HPDE6-E6E7 (cell line): ENCODE results near the gene ZNF236.

Source experiments
- DNase-seq: peaks from one replicate; pipeline ENCODE4 v3.0.0; 2011; ENCODE audit warnings: missing footprints; ENCODE audit errors: extremely low spot score

The ZNF236 gene

GRCh38 chr18:76972846-76973519 is 150.6 kb downstream of the ZNF236 start:
- DNase-seq, result no peak

GRCh38 chr18:76973520-76974266 is 151.3 kb downstream of the ZNF236 start:
- DNase-seq, result no peak

- DNase-seq, result no peak
Observed at GRCh38 chr18:76974386-76974785, 152.0 kb downstream of the ZNF236 start.

- no peak for DNase-seq
Observed at GRCh38 chr18:76975577-76976110, 153.3 kb downstream of the ZNF236 start.

- no peak for DNase-seq
Observed at GRCh38 chr18:76977108-76977621, 154.8 kb downstream of the ZNF236 start.

- no peak for DNase-seq
Observed at GRCh38 chr18:76977684-76978232, 155.4 kb downstream of the ZNF236 start.

GRCh38 chr18:76978616-76979015 is 156.3 kb downstream of the ZNF236 start:
- DNase-seq, result no peak

GRCh38 chr18:76979111-76979751 is 156.9 kb downstream of the ZNF236 start:
- DNase-seq, result no peak

- no peak for DNase-seq
Observed at GRCh38 chr18:76979906-76980305, 157.5 kb downstream of the ZNF236 start.

- DNase-seq, result no peak
Observed at GRCh38 chr18:76980663-76981395, 158.5 kb downstream of the ZNF236 start.

- no peak for DNase-seq
Observed at GRCh38 chr18:76981396-76981968, 159.1 kb downstream of the ZNF236 start.

- DNase-seq, result no peak
Observed at GRCh38 chr18:76982038-76982437, 159.7 kb downstream of the ZNF236 start.

- peak; percentile 93 for DNase-seq
Observed at GRCh38 chr18:76982841-76983583, 160.7 kb downstream of the ZNF236 start.

GRCh38 chr18:76983613-76984051 is 161.3 kb downstream of the ZNF236 start:
- no peak for DNase-seq

- no peak for DNase-seq
Observed at GRCh38 chr18:76984193-76985155, 162.1 kb downstream of the ZNF236 start.

- DNase-seq, result no peak
Observed at GRCh38 chr18:76985156-76985950, 163.0 kb downstream of the ZNF236 start.

- DNase-seq, result no peak
Observed at GRCh38 chr18:76985951-76986236, 163.5 kb downstream of the ZNF236 start.

- DNase-seq, result no peak
Observed at GRCh38 chr18:76986406-76986805, 164.0 kb downstream of the ZNF236 start.
